GM21825 (cell line): ENCODE results near the gene GRIA2.

ENCODE experiments used
- ATAC-seq: cut with Tn5 transposase; IDR thresholded peaks from one replicate; pipeline ENCODE4 v1.9.1; 2021; ENCODE audit warnings: mild to moderate bottlenecking, moderate library complexity; ENCODE audit not compliant: unreplicated experiment

GRIA2 gene

DNA sequence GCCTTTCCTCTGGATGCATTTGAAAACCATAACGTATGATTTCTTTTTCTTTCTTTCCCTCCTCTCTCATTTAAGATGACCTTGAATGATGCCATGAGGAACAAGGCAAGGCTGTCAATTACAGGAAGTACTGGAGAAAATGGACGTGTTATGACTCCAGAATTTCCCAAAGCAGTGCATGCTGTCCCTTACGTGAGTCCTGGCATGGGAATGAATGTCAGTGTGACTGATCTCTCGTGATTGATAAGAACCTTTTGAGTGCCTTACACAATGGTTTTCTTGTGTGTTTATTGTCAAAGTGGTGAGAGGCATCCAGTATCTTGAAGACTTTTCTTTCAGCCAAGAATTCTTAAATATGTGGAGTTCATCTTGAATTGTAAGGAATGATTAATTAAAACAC is 142.8 kb downstream of the GRIA2 start:
- no peak for ATAC-seq

DNA sequence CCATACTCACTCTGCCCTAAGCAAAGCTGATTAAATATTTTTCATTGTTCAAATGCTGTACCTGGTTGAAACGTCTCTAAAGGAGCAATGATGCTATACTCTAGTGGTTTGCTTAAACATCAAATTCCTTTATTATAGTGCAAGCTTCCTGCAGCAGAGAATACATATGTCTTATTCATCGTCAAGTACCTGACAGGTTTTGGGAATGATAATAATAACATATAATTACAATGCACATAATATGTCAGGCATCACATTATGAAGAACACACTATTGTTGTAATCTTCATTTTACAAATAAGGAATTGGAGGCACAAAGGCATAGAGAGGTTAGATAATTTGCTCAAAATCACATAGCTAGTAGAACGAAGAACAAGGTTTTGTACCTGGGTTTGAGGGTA is 151.6 kb downstream of the GRIA2 start:
- no peak for ATAC-seq

DNA sequence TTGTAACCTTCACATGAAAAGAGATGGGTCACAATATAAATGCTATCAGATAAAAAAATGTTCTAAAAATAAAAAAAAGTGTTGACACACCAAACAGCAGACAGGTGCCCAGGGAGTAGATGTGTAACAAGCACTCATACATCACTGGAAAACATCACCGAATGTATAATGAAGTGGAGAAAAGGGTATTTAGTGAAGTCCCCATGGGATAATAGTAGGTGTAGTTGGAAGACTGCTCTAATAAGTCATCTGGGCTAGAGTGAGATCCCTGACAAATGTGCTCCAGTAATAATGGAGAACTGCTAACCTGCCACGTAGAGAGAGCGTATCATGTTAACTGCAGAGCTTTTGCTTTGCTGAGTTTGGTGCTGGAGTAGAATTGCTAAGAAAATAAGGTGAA is 152.0 kb downstream of the GRIA2 start:
- no peak for ATAC-seq

DNA sequence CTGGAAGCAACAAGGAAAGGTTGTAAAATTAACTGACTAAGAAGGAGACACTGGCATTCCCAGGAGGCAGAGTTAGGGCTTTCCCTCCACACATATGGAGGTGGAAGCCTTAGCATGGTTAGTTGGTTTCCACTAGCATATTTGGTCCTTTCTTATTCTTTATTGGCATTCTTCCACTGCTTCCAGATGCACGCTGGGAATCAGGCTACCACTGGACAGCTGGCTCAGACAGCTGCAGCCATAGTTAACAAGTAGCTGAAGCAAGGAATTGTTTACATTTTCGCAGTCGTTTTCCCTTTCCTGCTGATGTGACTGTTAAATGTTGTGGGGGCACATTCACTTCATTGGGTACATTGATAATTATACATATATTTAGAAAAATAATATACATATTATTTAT is 169.2 kb downstream of the GRIA2 start:
- ATAC-seq: no peak

DNA sequence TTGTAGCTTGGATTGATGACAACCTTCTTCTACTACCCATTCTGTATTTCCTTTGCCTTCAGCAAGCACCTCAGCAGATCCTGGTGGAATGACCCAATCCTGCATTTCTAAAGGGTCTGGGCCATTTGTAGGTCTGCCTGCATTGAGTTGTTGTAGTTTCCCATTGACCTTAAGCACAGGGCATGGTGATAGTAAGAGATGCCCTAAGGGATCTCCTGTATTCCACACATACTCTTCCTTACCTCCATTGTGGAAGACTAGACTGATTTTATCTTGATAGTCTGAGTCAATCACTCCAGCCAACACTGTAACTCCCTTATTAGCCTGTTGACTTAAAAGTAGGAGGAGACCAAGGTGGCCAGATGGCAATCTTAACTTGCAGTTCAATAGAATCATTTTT is 184.5 kb downstream of the GRIA2 start:
- no peak for ATAC-seq
